ENCODE data around the gene ZNF608. TPM values are rescaled to one million over a fixed set of nuclear protein-coding genes. Genes with fewer than 3 reads are reported as not detected.

Gene ZNF608
- total RNA-seq, 1 donor from 2014 or later: 213 TPM

DNA sequence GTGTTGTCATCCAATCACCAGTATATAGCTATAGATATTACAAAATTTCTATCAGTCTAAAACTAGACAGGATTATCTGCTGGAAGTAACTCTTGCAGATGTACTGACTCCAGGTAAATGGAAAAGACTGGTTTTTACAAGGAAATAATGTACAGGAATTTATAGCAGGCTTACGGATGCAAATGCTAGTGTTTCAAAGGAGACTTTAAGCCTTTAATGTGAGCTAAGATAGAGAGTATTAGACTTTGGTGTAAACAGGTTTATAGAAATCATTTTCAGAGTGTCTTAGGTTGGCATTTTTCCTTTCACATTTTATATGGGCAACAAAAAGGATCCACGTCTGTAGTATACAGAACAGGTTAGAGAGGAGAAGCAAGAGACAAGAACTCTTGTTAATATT lies 16.1 kb downstream of the ZNF608 start:
- H4K20me1 ChIP-seq (ENCODE audit: low read depth): peaks cover 100% of the 10 kb centered on the region
- Mint-ChIP-seq H3K27ac (peak overlapping the region; percentile 89), H3K4me1 (peaks cover 76% of the 10 kb centered on the region)

DNA sequence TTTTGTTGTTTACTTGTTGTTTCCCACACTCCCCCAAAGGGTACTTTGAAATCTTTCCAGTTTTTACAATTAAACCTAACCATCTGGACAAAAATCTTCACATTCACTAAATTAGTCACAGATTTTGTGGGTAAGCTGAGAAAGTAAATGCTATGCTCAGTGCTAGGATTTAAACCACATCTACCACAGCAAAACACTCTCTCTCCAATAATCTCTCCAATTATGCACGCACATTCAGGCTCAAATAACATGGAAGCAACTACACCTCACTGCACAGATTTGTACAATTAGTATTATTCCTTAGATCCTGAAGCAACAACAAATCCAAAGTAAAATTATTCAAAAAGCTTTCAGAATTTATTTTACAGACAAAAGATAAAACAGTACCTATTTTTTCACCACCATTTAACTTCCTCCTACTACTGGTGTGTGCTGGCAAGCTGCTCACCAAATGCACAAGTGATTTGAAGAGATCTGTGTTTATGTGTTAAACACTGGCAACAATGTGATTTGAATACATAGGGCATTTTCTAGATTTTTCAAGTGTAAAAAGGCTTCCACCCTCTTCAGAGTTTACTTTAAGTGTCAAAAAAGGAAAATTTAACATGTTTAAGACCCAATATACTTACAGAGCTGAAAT lies 16.6 kb downstream of the ZNF608 start:
- H3K79me2 ChIP-seq (ENCODE audit: low read depth): peaks cover 100% of the 10 kb centered on the region
- no peak overlapping the region for H3K4me3 ChIP-seq
- no peaks in the 10 kb centered on the region for H3K27me3 ChIP-seq
- peaks cover 4% of the 10 kb centered on the region for H3K36me3 ChIP-seq
- H3K27ac ChIP-seq: no peak overlapping the region
- Mint-ChIP-seq H3K4me3 (peak overlapping the region; percentile 25), H3K4me1 (peaks cover 76% of the 10 kb centered on the region), H3K27ac (peak overlapping the region; percentile 18), H3K36me3 (peaks cover 30% of the 10 kb centered on the region), H3K9me3 (peaks cover 2% of the 10 kb centered on the region), H3K27me3 (ENCODE audit: insufficient read depth, low read depth) (no peaks in the 10 kb centered on the region)
- H3K9ac ChIP-seq: no peak overlapping the region
- no peak overlapping the region for H2AFZ ChIP-seq (replicated peaks)
- TF ChIP-seq, protein P1, sequence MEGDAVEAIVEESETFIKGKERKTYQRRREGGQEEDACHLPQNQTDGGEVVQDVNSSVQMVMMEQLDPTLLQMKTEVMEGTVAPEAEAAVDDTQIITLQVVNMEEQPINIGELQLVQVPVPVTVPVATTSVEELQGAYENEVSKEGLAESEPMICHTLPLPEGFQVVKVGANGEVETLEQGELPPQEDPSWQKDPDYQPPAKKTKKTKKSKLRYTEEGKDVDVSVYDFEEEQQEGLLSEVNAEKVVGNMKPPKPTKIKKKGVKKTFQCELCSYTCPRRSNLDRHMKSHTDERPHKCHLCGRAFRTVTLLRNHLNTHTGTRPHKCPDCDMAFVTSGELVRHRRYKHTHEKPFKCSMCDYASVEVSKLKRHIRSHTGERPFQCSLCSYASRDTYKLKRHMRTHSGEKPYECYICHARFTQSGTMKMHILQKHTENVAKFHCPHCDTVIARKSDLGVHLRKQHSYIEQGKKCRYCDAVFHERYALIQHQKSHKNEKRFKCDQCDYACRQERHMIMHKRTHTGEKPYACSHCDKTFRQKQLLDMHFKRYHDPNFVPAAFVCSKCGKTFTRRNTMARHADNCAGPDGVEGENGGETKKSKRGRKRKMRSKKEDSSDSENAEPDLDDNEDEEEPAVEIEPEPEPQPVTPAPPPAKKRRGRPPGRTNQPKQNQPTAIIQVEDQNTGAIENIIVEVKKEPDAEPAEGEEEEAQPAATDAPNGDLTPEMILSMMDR (IDR thresholded peaks at IDR 0.05): no peak
- no peak for TF ChIP-seq EZH2 (IDR thresholded peaks at IDR 0.05)
- no peak for TF ChIP-seq EZH2phosphoT487 (IDR thresholded peaks at IDR 0.05)
- no peak for DNase-seq (ENCODE audit: low spot score)
- peaks cover 82% of the 10 kb centered on the region for H3K4me1 ChIP-seq
- no peaks in the 10 kb centered on the region for H3K9me3 ChIP-seq (ENCODE audit: low read depth)
- H3K4me2 ChIP-seq: peak overlapping the region; percentile 23
- H3F3A ChIP-seq (ENCODE audit: low read depth): peaks cover 27% of the 10 kb centered on the region
- peaks cover 100% of the 10 kb centered on the region for H4K20me1 ChIP-seq (ENCODE audit: low read depth)

More for the DNA sequence above, 16.1 kb downstream of the ZNF608 start:
- H3F3A ChIP-seq (ENCODE audit: low read depth): peaks cover 31% of the 10 kb centered on the region
- Mint-ChIP-seq H3K4me3 (peak overlapping the region; percentile 46), H3K27me3 (ENCODE audit: insufficient read depth, low read depth) (no peaks in the 10 kb centered on the region), H3K9me3 (peaks cover 2% of the 10 kb centered on the region), H3K36me3 (peaks cover 27% of the 10 kb centered on the region)
- peaks cover 82% of the 10 kb centered on the region for H3K4me1 ChIP-seq
- no peaks in the 10 kb centered on the region for H3K9me3 ChIP-seq (ENCODE audit: low read depth)
- no peak overlapping the region for H3K27ac ChIP-seq
- H3K4me3 ChIP-seq: no peak overlapping the region
- peak overlapping the region; percentile 23 for H3K4me2 ChIP-seq
- H3K27me3 ChIP-seq: no peaks in the 10 kb centered on the region
- peaks cover 100% of the 10 kb centered on the region for H3K79me2 ChIP-seq (ENCODE audit: low read depth)
- H3K9ac ChIP-seq: no peak overlapping the region
- peaks cover 4% of the 10 kb centered on the region for H3K36me3 ChIP-seq
- TF ChIP-seq EZH2 (IDR thresholded peaks at IDR 0.05): no peak
- TF ChIP-seq, protein P1 (IDR thresholded peaks at IDR 0.05): no peak
- no peak for TF ChIP-seq EZH2phosphoT487 (IDR thresholded peaks at IDR 0.05)
- no peak for DNase-seq (ENCODE audit: low spot score)
- H2AFZ ChIP-seq (replicated peaks): no peak overlapping the region

DNA sequence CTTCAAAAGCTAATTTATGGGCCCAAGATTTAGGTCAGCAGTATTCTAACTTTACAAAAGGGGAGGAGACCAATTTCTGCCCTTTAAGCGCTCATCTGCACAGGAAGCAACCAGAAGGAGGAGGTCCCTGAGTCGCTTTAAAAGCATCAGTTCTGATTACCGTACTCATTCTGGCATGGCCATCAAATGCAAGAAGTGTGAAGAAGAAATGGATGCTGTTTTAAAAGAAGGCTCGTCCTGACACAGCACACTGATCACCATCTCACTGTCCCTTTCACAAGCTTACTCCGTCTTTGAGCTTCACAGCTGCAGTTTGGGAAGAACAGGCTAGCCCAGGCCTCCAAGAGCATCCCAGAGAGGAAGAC lies 17.5 kb downstream of the ZNF608 start:
- no peak overlapping the region for H3K27ac ChIP-seq
- Mint-ChIP-seq H3K36me3 (peaks cover 33% of the 10 kb centered on the region), H3K4me1 (peaks cover 70% of the 10 kb centered on the region), H3K27ac (peak overlapping the region; percentile 65), H3K27me3 (ENCODE audit: insufficient read depth, low read depth) (no peaks in the 10 kb centered on the region), H3K4me3 (no peak overlapping the region), H3K9me3 (peaks cover 2% of the 10 kb centered on the region)
- DNase-seq (ENCODE audit: low spot score): no peak
- H3K4me2 ChIP-seq: no peak overlapping the region
- peaks cover 74% of the 10 kb centered on the region for H3K4me1 ChIP-seq
- H3F3A ChIP-seq (ENCODE audit: low read depth): peaks cover 18% of the 10 kb centered on the region
- peaks cover 4% of the 10 kb centered on the region for H3K36me3 ChIP-seq
- no peaks in the 10 kb centered on the region for H3K9me3 ChIP-seq (ENCODE audit: low read depth)
- no peak overlapping the region for H3K4me3 ChIP-seq
- no peak overlapping the region for H2AFZ ChIP-seq (replicated peaks)
- H4K20me1 ChIP-seq (ENCODE audit: low read depth): peaks cover 100% of the 10 kb centered on the region
- H3K27me3 ChIP-seq: no peaks in the 10 kb centered on the region
- TF ChIP-seq, protein P1 (IDR thresholded peaks at IDR 0.05): no peak
- TF ChIP-seq EZH2phosphoT487 (IDR thresholded peaks at IDR 0.05) (no peak), EZH2 (IDR thresholded peaks at IDR 0.05) (no peak)
- H3K79me2 ChIP-seq (ENCODE audit: low read depth): peaks cover 100% of the 10 kb centered on the region
- no peak overlapping the region for H3K9ac ChIP-seq

All from neural progenitor cell (in vitro differentiated cells).